ENCODE measurements around the gene ADGRG4.

The ADGRG4 gene

DNA sequence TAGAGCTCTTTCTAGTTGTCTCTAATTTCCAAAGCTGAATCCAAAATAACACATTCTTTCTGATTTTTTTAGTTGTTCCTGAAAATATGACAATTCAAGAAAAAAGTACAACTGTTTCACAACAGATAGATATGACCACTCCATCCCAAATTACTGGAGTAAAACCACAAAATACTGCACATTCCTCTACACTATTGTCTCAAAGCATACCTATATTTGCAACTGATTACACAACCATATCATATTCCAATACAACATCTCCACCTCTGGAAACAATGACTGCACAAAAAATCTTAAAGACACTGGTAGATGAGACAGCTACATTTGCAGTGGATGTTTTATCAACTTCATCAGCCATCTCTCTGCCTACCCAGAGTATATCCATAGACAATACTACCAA, 43.6 kb downstream of the ADGRG4 start:
- no peak for TF ChIP-seq EZH2phosphoT487 (IDR thresholded peaks at IDR 0.05; ENCODE audit: borderline replicate concordance)
- TF ChIP-seq, protein P1, sequence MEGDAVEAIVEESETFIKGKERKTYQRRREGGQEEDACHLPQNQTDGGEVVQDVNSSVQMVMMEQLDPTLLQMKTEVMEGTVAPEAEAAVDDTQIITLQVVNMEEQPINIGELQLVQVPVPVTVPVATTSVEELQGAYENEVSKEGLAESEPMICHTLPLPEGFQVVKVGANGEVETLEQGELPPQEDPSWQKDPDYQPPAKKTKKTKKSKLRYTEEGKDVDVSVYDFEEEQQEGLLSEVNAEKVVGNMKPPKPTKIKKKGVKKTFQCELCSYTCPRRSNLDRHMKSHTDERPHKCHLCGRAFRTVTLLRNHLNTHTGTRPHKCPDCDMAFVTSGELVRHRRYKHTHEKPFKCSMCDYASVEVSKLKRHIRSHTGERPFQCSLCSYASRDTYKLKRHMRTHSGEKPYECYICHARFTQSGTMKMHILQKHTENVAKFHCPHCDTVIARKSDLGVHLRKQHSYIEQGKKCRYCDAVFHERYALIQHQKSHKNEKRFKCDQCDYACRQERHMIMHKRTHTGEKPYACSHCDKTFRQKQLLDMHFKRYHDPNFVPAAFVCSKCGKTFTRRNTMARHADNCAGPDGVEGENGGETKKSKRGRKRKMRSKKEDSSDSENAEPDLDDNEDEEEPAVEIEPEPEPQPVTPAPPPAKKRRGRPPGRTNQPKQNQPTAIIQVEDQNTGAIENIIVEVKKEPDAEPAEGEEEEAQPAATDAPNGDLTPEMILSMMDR (conservative IDR thresholded peaks at IDR 0.05; ENCODE audit: low read length): no peak
- Histone ChIP-seq H3K9ac (ENCODE audit: low read depth, low read length, poor library complexity, severe bottlenecking) (no peak overlapping the region), H3F3A (ENCODE audit: low read depth) (no peaks in the 10 kb centered on the region), H3K36me3 (ENCODE audit: insufficient read depth, low read length) (no peaks in the 10 kb centered on the region), H3K27me3 (ENCODE audit: insufficient read depth, low read length, poor library complexity, severe bottlenecking) (no peaks in the 10 kb centered on the region), H2AFZ (ENCODE audit: low read length) (no peak overlapping the region), H3K4me1 (ENCODE audit: insufficient read depth, low read length, poor library complexity, severe bottlenecking) (no peaks in the 10 kb centered on the region), H4K20me1 (ENCODE audit: insufficient read depth, low read length, poor library complexity, severe bottlenecking) (no peaks in the 10 kb centered on the region), H3K79me2 (ENCODE audit: insufficient read depth, low read length) (no peaks in the 10 kb centered on the region), H3K4me3 (ENCODE audit: low read length, poor library complexity, severe bottlenecking) (no peak overlapping the region), H3K9me2 (replicated peaks; ENCODE audit: low read depth, low read length) (no peaks in the 10 kb centered on the region), H3K9me3 (ENCODE audit: insufficient read depth, low read depth, low read length) (no peaks in the 10 kb centered on the region), H3K4me2 (ENCODE audit: low read depth, low read length, poor library complexity, severe bottlenecking) (no peak overlapping the region)

DNA sequence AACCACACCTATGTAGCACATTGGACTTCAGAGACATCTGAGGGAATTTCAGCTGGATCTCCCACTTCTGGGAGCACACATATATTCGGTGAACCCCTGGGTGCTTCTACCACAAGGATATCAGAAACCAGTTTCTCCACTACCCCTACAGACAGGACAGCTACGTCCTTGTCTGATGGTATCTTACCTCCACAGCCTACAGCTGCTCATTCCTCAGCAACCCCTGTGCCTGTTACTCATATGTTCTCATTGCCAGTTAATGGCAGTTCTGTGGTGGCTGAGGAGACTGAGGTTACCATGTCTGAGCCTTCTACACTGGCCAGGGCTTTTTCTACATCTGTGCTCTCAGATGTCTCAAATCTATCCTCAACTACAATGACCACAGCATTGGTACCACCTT, 45.7 kb downstream of the ADGRG4 start:
- Histone ChIP-seq H3K4me3 (ENCODE audit: low read length, poor library complexity, severe bottlenecking) (no peak overlapping the region), H3K27me3 (ENCODE audit: insufficient read depth, low read length, poor library complexity, severe bottlenecking) (no peaks in the 10 kb centered on the region), H3K4me2 (ENCODE audit: low read depth, low read length, poor library complexity, severe bottlenecking) (no peak overlapping the region), H2AFZ (ENCODE audit: low read length) (no peak overlapping the region), H3K36me3 (ENCODE audit: insufficient read depth, low read length) (no peaks in the 10 kb centered on the region), H4K20me1 (ENCODE audit: insufficient read depth, low read length, poor library complexity, severe bottlenecking) (no peaks in the 10 kb centered on the region), H3K79me2 (ENCODE audit: insufficient read depth, low read length) (no peaks in the 10 kb centered on the region), H3K4me1 (ENCODE audit: insufficient read depth, low read length, poor library complexity, severe bottlenecking) (no peaks in the 10 kb centered on the region), H3K9me3 (ENCODE audit: insufficient read depth, low read depth, low read length) (no peaks in the 10 kb centered on the region), H3K9me2 (replicated peaks; ENCODE audit: low read depth, low read length) (no peaks in the 10 kb centered on the region), H3F3A (ENCODE audit: low read depth) (no peaks in the 10 kb centered on the region), H3K9ac (ENCODE audit: low read depth, low read length, poor library complexity, severe bottlenecking) (no peak overlapping the region)
- TF ChIP-seq, protein P1 (conservative IDR thresholded peaks at IDR 0.05; ENCODE audit: low read length): no peak
- no peak for TF ChIP-seq EZH2phosphoT487 (IDR thresholded peaks at IDR 0.05; ENCODE audit: borderline replicate concordance)

DNA sequence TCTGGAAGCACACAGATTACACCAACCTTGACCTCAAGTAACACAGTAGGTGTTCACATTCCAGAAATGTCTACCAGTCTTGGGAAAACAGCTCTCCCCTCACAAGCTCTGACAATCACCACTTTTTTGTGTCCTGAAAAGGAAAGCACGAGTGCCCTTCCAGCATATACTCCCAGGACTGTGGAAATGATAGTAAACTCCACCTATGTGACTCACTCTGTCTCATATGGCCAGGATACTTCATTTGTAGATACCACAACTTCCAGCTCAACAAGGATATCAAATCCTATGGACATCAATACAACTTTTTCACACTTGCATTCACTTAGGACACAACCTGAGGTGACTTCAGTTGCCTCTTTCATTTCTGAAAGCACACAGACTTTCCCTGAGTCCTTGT, 46.9 kb downstream of the ADGRG4 start:
- no peak overlapping the region for H3K4me3 ChIP-seq (ENCODE audit: low read length, poor library complexity, severe bottlenecking)
- no peak for TF ChIP-seq EZH2phosphoT487 (IDR thresholded peaks at IDR 0.05; ENCODE audit: borderline replicate concordance)
- TF ChIP-seq, protein P1 (conservative IDR thresholded peaks at IDR 0.05; ENCODE audit: low read length): no peak
- no peaks in the 10 kb centered on the region for H3K79me2 ChIP-seq (ENCODE audit: insufficient read depth, low read length)
- no peaks in the 10 kb centered on the region for H3F3A ChIP-seq (ENCODE audit: low read depth)
- H3K9ac ChIP-seq (ENCODE audit: low read depth, low read length, poor library complexity, severe bottlenecking): no peak overlapping the region
- H3K4me1 ChIP-seq (ENCODE audit: insufficient read depth, low read length, poor library complexity, severe bottlenecking): no peaks in the 10 kb centered on the region
- no peaks in the 10 kb centered on the region for H3K27me3 ChIP-seq (ENCODE audit: insufficient read depth, low read length, poor library complexity, severe bottlenecking)
- no peaks in the 10 kb centered on the region for H4K20me1 ChIP-seq (ENCODE audit: insufficient read depth, low read length, poor library complexity, severe bottlenecking)
- H3K9me2 ChIP-seq (replicated peaks; ENCODE audit: low read depth, low read length): no peaks in the 10 kb centered on the region
- H3K9me3 ChIP-seq (ENCODE audit: insufficient read depth, low read depth, low read length): no peaks in the 10 kb centered on the region
- H3K4me2 ChIP-seq (ENCODE audit: low read depth, low read length, poor library complexity, severe bottlenecking): no peak overlapping the region
- H2AFZ ChIP-seq (ENCODE audit: low read length): no peak overlapping the region
- no peaks in the 10 kb centered on the region for H3K36me3 ChIP-seq (ENCODE audit: insufficient read depth, low read length)

Data from Loucy (cell line).